WTC11 (cell line): Measurements from ENCODE around the gene VASN.

Experiments used
- ZNF232 ChIP-seq: sonication (generic); formaldehyde crosslinking; IDR thresholded peaks from 2 replicates; pipeline ENCODE4 v1.8.0; 2022; ENCODE audit warnings: mild to moderate bottlenecking, missing genetic modification reagents
- TF ChIP-seq, protein P1 (sequence below): sonication (generic); formaldehyde crosslinking; IDR thresholded peaks from 2 replicates; pipeline ENCODE4 v1.8.0; 2022; ENCODE audit warnings: mild to moderate bottlenecking, missing genetic modification reagents

DNA sequence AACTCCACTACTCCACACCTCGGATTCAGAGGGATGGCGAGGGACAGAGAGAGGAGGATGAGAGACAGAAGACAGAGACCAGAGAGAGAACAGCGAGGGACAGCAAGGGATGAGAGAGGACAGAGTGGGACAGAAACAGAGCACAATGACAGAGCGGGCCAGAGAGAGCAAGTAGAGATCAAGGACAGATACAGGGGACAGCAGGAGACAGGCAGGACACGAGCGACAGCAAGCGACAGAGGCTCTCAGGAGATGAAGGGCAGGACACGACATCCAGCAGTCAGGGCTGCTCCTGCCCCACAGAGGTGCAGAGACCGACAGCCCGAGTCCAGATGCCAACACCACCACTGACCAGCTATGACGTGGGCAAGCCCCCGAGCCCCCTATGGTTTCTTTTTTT, 29.9 kb downstream of the VASN start:
- no peak for TF ChIP-seq ZNF232 (CRISPR knock-in tag)
- TF ChIP-seq, protein P1, sequence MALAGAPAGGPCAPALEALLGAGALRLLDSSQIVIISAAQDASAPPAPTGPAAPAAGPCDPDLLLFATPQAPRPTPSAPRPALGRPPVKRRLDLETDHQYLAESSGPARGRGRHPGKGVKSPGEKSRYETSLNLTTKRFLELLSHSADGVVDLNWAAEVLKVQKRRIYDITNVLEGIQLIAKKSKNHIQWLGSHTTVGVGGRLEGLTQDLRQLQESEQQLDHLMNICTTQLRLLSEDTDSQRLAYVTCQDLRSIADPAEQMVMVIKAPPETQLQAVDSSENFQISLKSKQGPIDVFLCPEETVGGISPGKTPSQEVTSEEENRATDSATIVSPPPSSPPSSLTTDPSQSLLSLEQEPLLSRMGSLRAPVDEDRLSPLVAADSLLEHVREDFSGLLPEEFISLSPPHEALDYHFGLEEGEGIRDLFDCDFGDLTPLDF = no peak
